Measurements from ENCODE around the gene HSPA13.
A peak's percentile ranks its signal among the peaks of the same experiment; 100 is the strongest.

Gene HSPA13

GRCh38 chr21:14366998-14367397 lies 15.9 kb downstream of the HSPA13 start:
- Histone ChIP-seq H3K4me2 (no peak overlapping the region), H3K27ac (no peak overlapping the region), H3K36me3 (ENCODE audit: insufficient read depth) (no peaks in the 10 kb centered on the region), H3K79me2 (ENCODE audit: insufficient read depth, low read depth) (no peaks in the 10 kb centered on the region), H3K27me3 (ENCODE audit: insufficient read depth, low read depth) (no peaks in the 10 kb centered on the region), H4K20me1 (ENCODE audit: insufficient read depth) (no peaks in the 10 kb centered on the region), H3K4me1 (ENCODE audit: low read depth, poor library complexity, severe bottlenecking) (peaks cover 3% of the 10 kb centered on the region), H3K9ac (no peak overlapping the region), H2AFZ (ENCODE audit: low read depth) (no peak overlapping the region), H3K4me3 (IDR thresholded peaks at IDR 0.05; ENCODE audit: insufficient read depth, low read depth, low read length) (no peak overlapping the region)
- no peak for TF ChIP-seq CTCF (conservative IDR thresholded peaks at IDR 0.05; ENCODE audit: low read depth, low read length)

- no peak overlapping the region for H2AFZ ChIP-seq (ENCODE audit: low read depth)
- H3K4me1 ChIP-seq (ENCODE audit: low read depth, poor library complexity, severe bottlenecking) = peaks cover 13% of the 10 kb centered on the region
- no peak overlapping the region for H3K4me2 ChIP-seq
- no peak overlapping the region for H3K27ac ChIP-seq
- no peak overlapping the region for H3K9ac ChIP-seq
- no peaks in the 10 kb centered on the region for H3K79me2 ChIP-seq (ENCODE audit: insufficient read depth, low read depth)
- TF ChIP-seq CTCF (conservative IDR thresholded peaks at IDR 0.05; ENCODE audit: low read depth, low read length) = no peak
- no peaks in the 10 kb centered on the region for H3K36me3 ChIP-seq (ENCODE audit: insufficient read depth)
- no peaks in the 10 kb centered on the region for H4K20me1 ChIP-seq (ENCODE audit: insufficient read depth)
- no peak overlapping the region for H3K4me3 ChIP-seq (IDR thresholded peaks at IDR 0.05; ENCODE audit: insufficient read depth, low read depth, low read length)
- no peaks in the 10 kb centered on the region for H3K27me3 ChIP-seq (ENCODE audit: insufficient read depth, low read depth)
Measured at GRCh38 chr21:14361958-14362357, 21.0 kb downstream of the HSPA13 start.

GRCh38 chr21:14358775-14359174 lies 24.2 kb downstream of the HSPA13 start:
- H3K9ac ChIP-seq = no peak overlapping the region
- no peak overlapping the region for H3K27ac ChIP-seq
- no peak overlapping the region for H2AFZ ChIP-seq (ENCODE audit: low read depth)
- H3K36me3 ChIP-seq (ENCODE audit: insufficient read depth) = no peaks in the 10 kb centered on the region
- H3K4me1 ChIP-seq (ENCODE audit: low read depth, poor library complexity, severe bottlenecking) = peaks cover 27% of the 10 kb centered on the region
- H3K4me2 ChIP-seq = no peak overlapping the region
- no peaks in the 10 kb centered on the region for H3K79me2 ChIP-seq (ENCODE audit: insufficient read depth, low read depth)
- TF ChIP-seq CTCF (conservative IDR thresholded peaks at IDR 0.05; ENCODE audit: low read depth, low read length) = no peak
- H4K20me1 ChIP-seq (ENCODE audit: insufficient read depth) = no peaks in the 10 kb centered on the region
- H3K4me3 ChIP-seq (IDR thresholded peaks at IDR 0.05; ENCODE audit: insufficient read depth, low read depth, low read length) = no peak overlapping the region
- H3K27me3 ChIP-seq (ENCODE audit: insufficient read depth, low read depth) = no peaks in the 10 kb centered on the region

- no peak overlapping the region for H3K4me3 ChIP-seq (IDR thresholded peaks at IDR 0.05; ENCODE audit: insufficient read depth, low read depth, low read length)
- peaks cover 22% of the 10 kb centered on the region for H3K4me1 ChIP-seq (ENCODE audit: low read depth, poor library complexity, severe bottlenecking)
- H2AFZ ChIP-seq (ENCODE audit: low read depth) = no peak overlapping the region; the same call in 1 of the 2 replicates
- no peak for TF ChIP-seq CTCF (conservative IDR thresholded peaks at IDR 0.05; ENCODE audit: low read depth, low read length)
- H3K27ac ChIP-seq = no peak overlapping the region; the same call in 1 of the 2 replicates
- H3K4me2 ChIP-seq = peak overlapping the region; percentile 45; the same call in 1 of the 2 replicates
- no peaks in the 10 kb centered on the region for H3K36me3 ChIP-seq (ENCODE audit: insufficient read depth)
- no peaks in the 10 kb centered on the region for H3K27me3 ChIP-seq (ENCODE audit: insufficient read depth, low read depth)
- no peaks in the 10 kb centered on the region for H3K79me2 ChIP-seq (ENCODE audit: insufficient read depth, low read depth)
- H3K9ac ChIP-seq = no peak overlapping the region
- no peaks in the 10 kb centered on the region for H4K20me1 ChIP-seq (ENCODE audit: insufficient read depth)
Measured at GRCh38 chr21:14356746-14357145, 26.2 kb downstream of the HSPA13 start.
